Esophagus muscularis mucosa (tissue), 3 donors: ENCODE data around the gene TGM6.

Experiments
- POLR2A ChIP-seq: fragments of 450-650 bp; IDR thresholded peaks from one replicate; pipeline ENCODE4 v1.6.1; 2017; ENCODE audit warnings: antibody characterized with exemption, moderate library complexity, mild to moderate bottlenecking, low read depth
- POLR2AphosphoS5 ChIP-seq, 2 donors: sonication (generic); formaldehyde crosslinking; IDR thresholded peaks; one replicate each; pipeline ENCODE4 v1.6.1; 2017; ENCODE audit warnings: antibody characterized with exemption in 2 of 2
- TF ChIP-seq, protein P1 (sequence below), 3 experiments: fragments of 200-600 bp in 2 of 3; fragments of 450-650 bp in 1 of 3; sonication (generic) in 2 of 3; IDR thresholded peaks; one replicate each; pipeline ENCODE4 v1.5.1; 2017 to 2019; ENCODE audit warnings: antibody characterized with exemption in 3 of 3, mild to moderate bottlenecking in 2 of 3, moderate library complexity in 1 of 3

- TF ChIP-seq, protein P1, sequence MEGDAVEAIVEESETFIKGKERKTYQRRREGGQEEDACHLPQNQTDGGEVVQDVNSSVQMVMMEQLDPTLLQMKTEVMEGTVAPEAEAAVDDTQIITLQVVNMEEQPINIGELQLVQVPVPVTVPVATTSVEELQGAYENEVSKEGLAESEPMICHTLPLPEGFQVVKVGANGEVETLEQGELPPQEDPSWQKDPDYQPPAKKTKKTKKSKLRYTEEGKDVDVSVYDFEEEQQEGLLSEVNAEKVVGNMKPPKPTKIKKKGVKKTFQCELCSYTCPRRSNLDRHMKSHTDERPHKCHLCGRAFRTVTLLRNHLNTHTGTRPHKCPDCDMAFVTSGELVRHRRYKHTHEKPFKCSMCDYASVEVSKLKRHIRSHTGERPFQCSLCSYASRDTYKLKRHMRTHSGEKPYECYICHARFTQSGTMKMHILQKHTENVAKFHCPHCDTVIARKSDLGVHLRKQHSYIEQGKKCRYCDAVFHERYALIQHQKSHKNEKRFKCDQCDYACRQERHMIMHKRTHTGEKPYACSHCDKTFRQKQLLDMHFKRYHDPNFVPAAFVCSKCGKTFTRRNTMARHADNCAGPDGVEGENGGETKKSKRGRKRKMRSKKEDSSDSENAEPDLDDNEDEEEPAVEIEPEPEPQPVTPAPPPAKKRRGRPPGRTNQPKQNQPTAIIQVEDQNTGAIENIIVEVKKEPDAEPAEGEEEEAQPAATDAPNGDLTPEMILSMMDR (IDR thresholded peaks at IDR 0.05), result no peak
- TF ChIP-seq POLR2AphosphoS5 (IDR thresholded peaks at IDR 0.05) (no peak), POLR2A (no peak)
Measured at GRCh38 chr20:2373098-2373497, 7.6 kb upstream of the TGM6 start.
